Fibroblast of peridontal ligament (primary cell): ENCODE measurements around the gene SCN8A.

Experiments used
- DNase-seq: peaks from one replicate; pipeline ENCODE4 v3.0.0-alpha.2; 2010; ENCODE audit errors: extremely low read depth

Gene SCN8A

GRCh38 chr12:51714666-51715065 lies 123.6 kb downstream of the SCN8A start:
- DNase-seq, result peak; percentile 60

- DNase-seq, result no peak
These were observed 126.4 kb downstream of the SCN8A start for GRCh38 chr12:51717326-51717925.

- DNase-seq, result peak; percentile 25
These were observed 130.4 kb downstream of the SCN8A start for GRCh38 chr12:51721282-51721940.

GRCh38 chr12:51722431-51722830 lies 131.4 kb downstream of the SCN8A start:
- no peak for DNase-seq

DNA sequence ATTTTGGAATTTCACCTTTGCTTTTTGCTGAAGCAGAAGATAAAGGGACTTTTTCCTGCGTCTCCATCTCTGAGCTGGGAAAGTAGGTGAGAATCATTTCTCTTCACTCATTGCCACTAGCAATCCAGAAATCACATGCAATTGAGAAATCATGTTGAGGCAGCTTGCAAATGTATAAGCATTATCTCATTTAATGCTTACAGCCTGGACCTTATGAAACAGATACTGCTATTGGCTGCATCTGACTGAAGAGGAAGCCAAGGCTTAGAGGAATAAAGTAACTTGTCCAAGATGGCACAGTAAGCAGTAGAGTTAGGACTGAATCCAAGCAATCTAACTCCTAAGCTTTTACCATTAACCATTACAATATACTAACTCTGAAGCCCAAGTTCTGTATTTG lies 135.1 kb downstream of the SCN8A start:
- peak; percentile 23 for DNase-seq

- peak; percentile 84 for DNase-seq
These were observed 135.9 kb downstream of the SCN8A start for GRCh38 chr12:51726931-51727330.

- DNase-seq, result peak; percentile 61
These were observed 138.3 kb downstream of the SCN8A start for GRCh38 chr12:51729331-51729730.

- no peak for DNase-seq
These were observed 139.7 kb downstream of the SCN8A start for GRCh38 chr12:51730745-51731144.

- DNase-seq, result no peak
These were observed 149.5 kb downstream of the SCN8A start for GRCh38 chr12:51740536-51740935.

DNA sequence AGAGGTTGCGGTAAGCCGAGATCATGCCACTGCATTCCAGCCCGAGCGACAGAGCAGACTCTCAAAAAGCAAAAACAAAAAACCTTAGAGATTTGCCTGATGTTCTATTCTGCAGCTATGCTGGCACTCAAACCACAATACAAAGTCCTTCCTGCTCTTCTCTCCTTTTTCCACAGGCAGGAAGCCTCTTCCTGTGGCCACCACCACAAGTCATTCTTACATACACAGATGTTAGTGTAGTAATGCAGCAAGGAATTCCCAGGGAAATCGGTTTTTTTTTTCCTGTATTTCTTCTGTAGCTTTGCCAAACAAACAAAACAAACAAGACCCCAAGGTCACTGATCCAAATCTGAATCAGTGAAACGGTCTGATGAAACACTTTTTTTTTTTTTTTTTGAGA lies 153.2 kb downstream of the SCN8A start:
- DNase-seq, result no peak

DNA sequence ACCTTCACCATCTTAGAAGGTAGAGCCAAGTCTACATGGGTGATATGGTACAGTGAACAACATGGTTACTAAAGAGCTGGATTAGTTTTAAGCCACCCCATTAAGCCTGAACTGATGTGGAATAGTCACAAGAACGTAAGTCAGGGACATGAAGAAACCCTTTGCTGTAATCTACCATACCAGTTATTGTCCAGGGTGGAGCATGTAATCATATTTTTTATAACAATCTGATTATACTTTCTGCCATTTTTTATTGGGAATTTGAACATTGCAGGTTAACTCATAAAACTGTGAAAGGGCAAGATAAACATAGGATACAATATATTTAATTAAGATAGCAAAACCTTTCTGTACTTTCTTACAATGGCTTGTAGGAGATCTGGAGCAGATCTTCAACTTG lies 153.9 kb downstream of the SCN8A start:
- DNase-seq, result no peak

- DNase-seq, result no peak
These were observed 155.4 kb downstream of the SCN8A start for GRCh38 chr12:51746416-51746815.

DNA sequence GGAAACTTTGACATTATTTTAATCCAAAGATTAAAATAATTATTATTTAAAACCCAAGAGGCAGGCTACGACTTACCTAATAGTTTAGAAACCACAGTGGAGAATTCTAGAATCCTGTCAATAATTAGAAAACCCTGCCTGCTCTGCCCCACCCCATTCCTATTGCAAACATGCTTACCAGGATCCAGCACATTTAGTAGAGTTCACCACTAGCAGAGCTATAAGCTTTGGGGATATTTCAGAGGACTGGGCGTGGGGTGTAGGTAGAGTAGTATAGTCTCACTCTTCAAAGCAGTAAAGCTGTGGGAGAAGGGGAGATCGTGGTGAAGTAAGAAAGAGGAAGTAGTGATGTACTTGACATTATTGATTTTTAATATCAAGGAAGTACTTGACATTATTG lies 157.2 kb downstream of the SCN8A start:
- no peak for DNase-seq

- DNase-seq, result no peak
These were observed 158.4 kb downstream of the SCN8A start for GRCh38 chr12:51749206-51749985.

- no peak for DNase-seq
These were observed 158.9 kb downstream of the SCN8A start for GRCh38 chr12:51749986-51750317.

- peak; percentile 69 for DNase-seq
These were observed 160.6 kb downstream of the SCN8A start for GRCh38 chr12:51751661-51752060.

DNA sequence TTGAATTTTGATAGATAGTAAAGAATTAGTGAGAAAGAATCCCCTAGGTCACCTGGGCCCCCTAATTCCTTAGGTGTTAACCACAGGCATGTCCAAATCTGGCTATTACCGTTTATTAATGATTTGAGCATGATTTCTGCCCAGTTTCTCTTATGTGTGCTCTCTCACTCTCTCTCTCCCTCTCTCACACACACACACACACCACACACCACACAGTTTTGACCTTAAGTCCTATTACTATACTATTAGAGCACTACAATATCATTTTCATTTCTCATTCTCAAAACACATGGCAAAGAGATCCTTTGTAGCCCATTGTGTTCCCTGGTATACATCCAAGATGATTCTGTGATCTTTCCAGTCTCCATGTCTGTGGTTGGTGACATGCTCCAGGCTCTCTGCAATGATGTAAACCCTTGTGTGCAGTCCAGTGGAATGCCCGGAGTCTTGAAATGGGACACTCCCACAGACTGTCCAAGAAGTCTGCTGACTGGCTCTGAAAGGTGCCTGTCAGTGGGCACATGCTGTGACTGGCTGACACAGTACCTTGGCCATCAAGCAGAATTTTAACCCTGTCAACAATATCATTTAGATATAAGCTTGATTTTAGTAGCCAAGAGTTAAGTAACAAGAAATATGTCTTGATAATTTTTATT lies 161.3 kb downstream of the SCN8A start:
- peak; percentile 98 for DNase-seq

- DNase-seq, result no peak
These were observed 163.1 kb downstream of the SCN8A start for GRCh38 chr12:51753980-51754675.

- no peak for DNase-seq
These were observed 164.2 kb downstream of the SCN8A start for GRCh38 chr12:51755251-51755650.

DNA sequence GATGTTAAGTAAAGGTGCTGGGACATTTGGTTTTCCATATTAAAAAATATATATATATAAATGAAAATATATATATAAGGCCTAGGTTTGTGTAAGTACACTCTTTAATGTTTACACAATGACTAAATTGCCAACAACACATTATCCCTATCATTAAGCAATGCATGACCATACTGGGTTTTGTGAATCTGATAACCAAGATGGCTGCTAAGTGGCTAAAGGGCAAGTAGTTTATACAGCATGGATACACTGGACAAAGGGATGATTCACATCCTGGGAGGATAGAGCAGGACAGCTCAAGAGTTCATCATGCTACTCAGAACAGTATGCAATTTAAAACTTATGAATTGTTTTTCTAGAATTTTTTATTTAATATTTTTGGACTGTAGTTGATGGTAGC lies 168.1 kb downstream of the SCN8A start:
- DNase-seq, result peak; percentile 21

- DNase-seq, result no peak
These were observed 168.7 kb downstream of the SCN8A start for GRCh38 chr12:51759695-51760094.

DNA sequence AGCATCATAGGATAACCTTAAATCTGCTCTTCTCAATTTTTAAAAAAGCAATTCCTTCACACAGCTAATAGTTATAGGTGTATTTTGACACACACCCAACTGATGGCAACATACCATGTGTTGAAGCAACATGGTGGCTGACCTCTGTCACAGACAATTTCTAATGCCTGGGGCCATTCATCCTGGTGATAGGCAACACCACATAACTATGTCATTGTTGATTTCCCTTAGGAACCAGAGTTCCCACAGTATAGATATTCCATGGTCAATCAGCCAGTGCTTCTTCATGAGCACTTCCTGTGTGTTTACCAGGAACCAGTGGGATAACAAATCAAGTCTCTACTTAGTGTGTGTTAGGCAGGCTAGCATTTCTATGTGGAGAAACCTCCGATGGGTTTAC lies 169.2 kb downstream of the SCN8A start:
- no peak for DNase-seq
